B cell (primary cell): Measurements from ENCODE around the gene ZNF556. TPM values are rescaled to one million over a fixed set of nuclear protein-coding genes. Genes with fewer than 3 reads are reported as not detected.

Experiments
- ATAC-seq: fragments of 200-7000 bp; cut with Tn5 transposase; one replicate; pipeline ENCODE4 v1.10.0; 2021; ENCODE audit warnings: low read depth, mild to moderate bottlenecking, moderate number of reproducible peaks, moderate library complexity
- CTCF ChIA-PET: fragments of 350-600 bp; sonication (Branson Sonifier 250); formaldehyde crosslinking; loops from one replicate; lab custom pipeline; 2021; ENCODE audit warnings: antibody characterized with exemption, inconsistent platforms; lab: Charles Lee
- POLR2A ChIA-PET: fragments of 350-600 bp; sonication (Branson Sonifier 250); formaldehyde crosslinking; loops from one replicate; lab custom pipeline; 2021; ENCODE audit warnings: antibody characterized with exemption; lab: Charles Lee
- DNase-seq: peaks from one replicate; pipeline ENCODE4 v3.0.0; 2013
- H2AFZ ChIP-seq: 2 replicates; pipeline ENCODE4 v1.6.1; 2012; ENCODE audit warnings: mild to moderate bottlenecking, low read depth, low read length; ENCODE audit not compliant: insufficient read depth, poor library complexity, severe bottlenecking
- H3K27ac ChIP-seq, 2 donors: 1 replicate in 1 of 2; 2 replicates in 1 of 2; pipeline ENCODE4 v1.5.1; 2012 to 2013; ENCODE audit warnings: low read length in 2 of 2, mild to moderate bottlenecking in 2 of 2, moderate library complexity in 1 of 2
- H3K27me3 ChIP-seq, 4 experiments: fragments of 200-600 bp in 1 of 4; sonication (generic) in 1 of 4; replicated peaks in 1 of 4; 1 replicate in 2 of 4; 2 replicates in 2 of 4; pipeline versions ENCODE4 v1.6.1 to v1.7.0; 2013 to 2016; ENCODE audit warnings: low read length in 3 of 4, mild to moderate bottlenecking in 2 of 4, mixed read lengths in 1 of 4, moderate library complexity in 1 of 4; ENCODE audit not compliant: insufficient read depth in 4 of 4, control insufficient read depth in 3 of 4; ENCODE audit errors: control extremely low read depth in 1 of 4
- H3K36me3 ChIP-seq, 2 experiments: replicated peaks in 1 of 2; 1 replicate in 1 of 2; 2 replicates in 1 of 2; pipeline versions ENCODE4 v1.6.1 to v1.7.1; 2013; ENCODE audit warnings: low read length in 1 of 2; ENCODE audit not compliant: insufficient read depth in 2 of 2, control insufficient read depth in 1 of 2; ENCODE audit errors: control extremely low read depth in 1 of 2, extremely low read depth in 1 of 2
- H3K4me1 ChIP-seq, 2 donors: fragments of 200-600 bp in 1 of 2; sonication (generic) in 1 of 2; 1 replicate in 1 of 2; 2 replicates in 1 of 2; pipeline versions ENCODE4 v1.5.1 to v1.6.1; 2013 to 2017; ENCODE audit warnings: low read length in 2 of 2; ENCODE audit not compliant: control insufficient read depth in 2 of 2, insufficient read depth in 2 of 2
- H3K4me2 ChIP-seq: replicated peaks from 2 replicates; pipeline ENCODE3; 2012; ENCODE audit warnings: mild to moderate bottlenecking, low read depth, low read length; ENCODE audit not compliant: poor library complexity, severe bottlenecking
- H3K4me3 ChIP-seq, 5 experiments: fragments of 200-600 bp in 1 of 5; sonication (generic) in 1 of 5; 1 replicate in 3 of 5; 2 replicates in 2 of 5; pipeline versions ENCODE4 v1.5.1 to v1.7.0; 2011 to 2016; ENCODE audit warnings: low read length in 4 of 5, mild to moderate bottlenecking in 4 of 5, low read depth in 2 of 5, control low read depth in 1 of 5, moderate library complexity in 1 of 5; ENCODE audit not compliant: insufficient read depth in 1 of 5; ENCODE audit errors: control extremely low read depth in 1 of 5, extremely low read depth in 1 of 5
- H3K79me2 ChIP-seq: fragments of 200-600 bp; sonication (generic); one replicate; pipeline ENCODE4 v1.6.0; 2016; ENCODE audit warnings: low read length; ENCODE audit not compliant: control insufficient read depth, insufficient read depth
- H3K9ac ChIP-seq: fragments of 200-600 bp; sonication (generic); 2 replicates; pipeline ENCODE4 v1.6.1; 2017; ENCODE audit warnings: mild to moderate bottlenecking, low read length, moderate library complexity
- H3K9me3 ChIP-seq, 3 donors: one replicate each; pipeline versions ENCODE4 v1.6.1 to v1.7.1; 2013; ENCODE audit warnings: low read length in 2 of 3; ENCODE audit not compliant: control insufficient read depth in 2 of 3, insufficient read depth in 1 of 3; ENCODE audit errors: control extremely low read depth in 1 of 3
- H4K20me1 ChIP-seq: 2 replicates; pipeline ENCODE4 v1.6.0; 2012; ENCODE audit warnings: mild to moderate bottlenecking, low read length; ENCODE audit not compliant: insufficient read depth, control insufficient read depth, poor library complexity, severe bottlenecking
- H3K27ac Mint-ChIP-seq: one replicate; pipeline ENCODE4 v1.8.0; 2021; ENCODE audit warnings: mixed read lengths
- H3K27me3 Mint-ChIP-seq: one replicate; pipeline ENCODE4 v1.8.0; 2021; ENCODE audit warnings: mixed read lengths
- H3K4me1 Mint-ChIP-seq: one replicate; pipeline ENCODE4 v1.8.0; 2021; ENCODE audit warnings: mixed read lengths
- H3K4me3 Mint-ChIP-seq: one replicate; pipeline ENCODE4 v1.8.0; 2021; ENCODE audit warnings: mixed read lengths
- H3K9me3 Mint-ChIP-seq: one replicate; pipeline ENCODE4 v1.8.0; 2022; ENCODE audit warnings: mixed read lengths; ENCODE audit not compliant: insufficient read depth
- CTCF ChIP-seq: fragments of 200-600 bp; IDR thresholded peaks from one replicate; pipeline ENCODE4 v1.8.0; 2022; ENCODE audit warnings: antibody characterized with exemption, mild to moderate bottlenecking
- EZH2 ChIP-seq: IDR thresholded peaks from 2 replicates; pipeline ENCODE4 v1.6.1; 2012; ENCODE audit warnings: borderline replicate concordance, low read depth, mild to moderate bottlenecking, moderate library complexity, low read length; ENCODE audit not compliant: insufficient read depth, poor library complexity, severe bottlenecking
- WGBS: methylation state at CpG from one replicate; pipeline ENCODE4 v1.1.5; 2013; ENCODE audit warnings: missing lambda C conversion rate; ENCODE audit not compliant: insufficient coverage; 5-methylcytosine and 5-hydroxymethylcytosine counted together
- intact Hi-C: fragments of 100-400 bp; cut with micrococcal nuclease; formaldehyde crosslinking; loops from one replicate; pipeline ENCODE4 v1.10.0; 2022
- polyA plus RNA-seq: library from polyadenylated mRNA; depleted of rRNA; stranded (reverse); fragments of >200 nt; gene quantifications from 2 replicates; pipeline ENCODE4 v1.2.3, GENCODE V29; 2012
- total RNA-seq, 2 donors: library from RNA; stranded (reverse); fragments of 120-200 nt in 1 of 2; gene quantifications; 1 replicate in 1 of 2; 2 replicates in 1 of 2; pipeline versions ENCODE4 v1.2.3 to v1.2.4, GENCODE V29; 2013 to 2022

ZNF556 gene
- total and polyA plus RNA-seq, 2 donors (not counting 1 experiment from before 2014, with no cell fraction given), result 0.13 TPM; not detected in 1

GRCh38 chr19:2883686-2884439 is 16.7 kb downstream of the ZNF556 start:
- no peaks in the 10 kb centered on the region for H3K27me3 ChIP-seq
- no peaks in the 10 kb centered on the region for H3K79me2 ChIP-seq
- H3K27ac ChIP-seq, result no peak overlapping the region
- peaks cover 2 to 19% (median 3%) of the 10 kb centered on the region in 3 donors for H3K9me3 ChIP-seq
- H2AFZ ChIP-seq, result no peak overlapping the region
- ChIA-PET CTCF (interaction anchor here (0.9 kb wide), 1 partner anchor 235 kb away, joined by 3 read pairs; no protein-coding TSS in a partner anchor), POLR2A (no interaction called here)
- ATAC-seq (no peak), DNase-seq (no peak)
- H3K4me1 Mint-ChIP-seq, result peaks cover 16% of the 10 kb centered on the region
- H3K27ac Mint-ChIP-seq, result no peak overlapping the region
- TF ChIP-seq CTCF (no peak), EZH2 (no peak)
- intact Hi-C loops, result no loop called here
- no peaks in the 10 kb centered on the region for H3K9me3 Mint-ChIP-seq
- H3K4me2 ChIP-seq, result no peak overlapping the region
- no peaks in the 10 kb centered on the region for H3K36me3 ChIP-seq
- H3K9ac ChIP-seq, result no peak overlapping the region
- H3K4me1 ChIP-seq, result peaks cover 3 to 16% of the 10 kb centered on the region in 2 donors
- H3K4me3 ChIP-seq, result no peak overlapping the region
- no peaks in the 10 kb centered on the region for H3K27me3 Mint-ChIP-seq
- H4K20me1 ChIP-seq, result no peaks in the 10 kb centered on the region
- H3K4me3 Mint-ChIP-seq, result no peak overlapping the region
- 100% methylated on average over 5 of the region's 14 CpGs for WGBS

- POLR2A ChIA-PET, result no interaction called here
- Histone ChIP-seq H3K9ac (no peak overlapping the region), H3K36me3 (no peaks in the 10 kb centered on the region), H3K79me2 (no peaks in the 10 kb centered on the region), H3K9me3 (peaks cover 0 to 10% (median 0%) of the 10 kb centered on the region in 3 donors), H4K20me1 (no peaks in the 10 kb centered on the region), H2AFZ (no peak overlapping the region), H3K4me3 (no peak overlapping the region), H3K4me1 (peaks cover 3 to 16% of the 10 kb centered on the region in 2 donors), H3K4me2 (no peak overlapping the region), H3K27me3 (no peaks in the 10 kb centered on the region), H3K27ac (no peak overlapping the region)
- H3K4me1 Mint-ChIP-seq, result peaks cover 18% of the 10 kb centered on the region
- TF ChIP-seq CTCF (no peak), EZH2 (no peak)
- no peaks in the 10 kb centered on the region for H3K9me3 Mint-ChIP-seq
- CTCF ChIA-PET, result interaction anchor here (0.6 to 0.7 kb wide), 2 partner anchors 9 to 237 kb away, joined by 3 to 4 read pairs; no protein-coding TSS in a partner anchor
- H3K27me3 Mint-ChIP-seq, result no peaks in the 10 kb centered on the region
- H3K4me3 Mint-ChIP-seq, result no peak overlapping the region
- no peak for ATAC-seq
- intact Hi-C loops, result loop anchor here (2.0 to 5.0 kb wide), 2 partner anchors 43 to 65 kb away; partner anchors contain the start of gene ZNF555
- no peak for DNase-seq
- no peak overlapping the region for H3K27ac Mint-ChIP-seq
- WGBS, result 90% methylated on average over 17 of the region's 17 CpGs
These were observed 18.6 kb downstream of the ZNF556 start for GRCh38 chr19:2885736-2886135.
